Activated effector memory CD4-positive, alpha-beta T cell treated with anti-CD3 and anti-CD28 coated beads, Interleukin-2, amount 50 U/mL, for 16 hours (primary cell): Measurements from ENCODE around the gene FAM184B.

Experiments used
- DNase-seq: peaks from one replicate; pipeline ENCODE4 v3.0.0-alpha.2; 2020

The FAM184B gene

GRCh38 chr4:17624821-17625220 lies 156.6 kb downstream of the FAM184B start:
- no peak for DNase-seq

DNA sequence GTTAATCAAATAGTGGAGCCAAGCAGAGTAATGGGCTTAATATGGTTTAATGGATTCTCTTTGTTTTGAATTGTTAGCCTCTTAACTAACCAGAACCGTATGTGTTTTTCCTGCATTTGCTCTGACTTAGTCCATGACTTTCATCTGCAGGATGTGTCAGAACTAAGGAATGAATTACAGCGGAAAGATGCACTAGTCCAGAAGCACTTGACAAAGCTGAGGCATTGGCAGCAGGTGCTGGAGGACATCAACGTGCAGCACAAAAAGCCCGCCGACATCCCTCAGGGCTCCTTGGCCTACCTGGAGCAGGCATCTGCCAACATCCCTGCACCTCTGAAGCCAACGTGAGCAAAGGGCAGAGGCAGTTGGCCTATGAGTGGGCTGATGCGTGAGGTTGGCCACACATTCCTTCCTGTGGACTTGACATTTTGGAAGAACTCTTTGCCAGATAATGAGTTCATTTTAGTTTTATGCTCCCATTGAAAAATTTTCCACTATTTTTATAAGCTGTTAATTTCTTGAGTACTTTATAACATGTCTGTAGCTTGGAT lies 157.9 kb downstream of the FAM184B start:
- no peak for DNase-seq

DNA sequence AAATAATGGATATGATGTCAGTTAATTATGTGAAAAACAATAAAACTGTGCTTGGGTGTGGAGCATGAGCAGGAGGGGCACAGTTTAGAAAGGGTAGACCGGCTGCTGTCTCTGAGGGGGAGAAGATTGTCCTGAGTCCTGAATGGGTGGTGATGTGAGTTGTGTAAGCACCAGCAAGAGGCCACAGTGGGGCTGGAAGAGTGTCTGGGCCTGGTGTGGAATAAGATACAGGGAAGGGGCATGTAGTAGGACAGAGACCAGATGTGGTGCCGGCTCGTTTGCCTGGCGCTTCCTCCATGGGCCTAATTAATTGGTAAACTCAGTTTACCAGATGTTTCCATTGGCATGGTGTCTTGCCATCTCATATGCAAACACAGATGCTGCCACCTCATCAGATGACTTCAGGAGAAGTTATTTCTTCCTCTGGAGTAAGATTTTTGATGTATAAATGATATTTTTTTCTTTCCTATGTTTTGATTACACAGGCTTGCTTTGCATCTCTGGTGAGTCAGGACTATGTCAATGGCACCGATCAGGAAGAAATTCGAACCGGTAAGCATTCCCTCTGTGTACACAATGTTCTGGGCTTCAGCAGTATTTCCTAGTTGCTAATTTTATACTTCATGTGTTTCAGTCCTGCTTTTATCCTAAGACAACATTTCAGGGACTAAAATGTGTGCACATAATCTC lies 161.9 kb downstream of the FAM184B start:
- no peak for DNase-seq

DNA sequence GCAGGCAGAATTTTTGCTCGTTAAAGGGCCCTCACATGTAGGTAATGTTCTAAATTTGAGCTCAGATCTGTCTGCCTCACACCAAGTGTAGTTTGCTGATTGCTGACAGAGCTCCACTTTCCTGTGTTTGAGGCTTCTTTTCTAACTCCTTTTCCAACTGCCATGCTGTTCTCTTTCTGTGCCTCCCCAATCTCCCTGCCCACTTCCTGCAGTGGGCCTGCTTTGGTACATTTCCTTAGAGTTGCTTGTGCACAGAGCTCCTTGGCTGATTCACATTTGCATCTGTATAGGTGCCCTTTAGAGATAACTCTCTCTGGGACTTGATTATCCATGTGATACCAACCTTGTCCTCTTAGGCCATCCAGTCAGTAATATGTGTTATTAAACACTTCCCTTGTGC lies 162.5 kb downstream of the FAM184B start:
- no peak for DNase-seq

DNA sequence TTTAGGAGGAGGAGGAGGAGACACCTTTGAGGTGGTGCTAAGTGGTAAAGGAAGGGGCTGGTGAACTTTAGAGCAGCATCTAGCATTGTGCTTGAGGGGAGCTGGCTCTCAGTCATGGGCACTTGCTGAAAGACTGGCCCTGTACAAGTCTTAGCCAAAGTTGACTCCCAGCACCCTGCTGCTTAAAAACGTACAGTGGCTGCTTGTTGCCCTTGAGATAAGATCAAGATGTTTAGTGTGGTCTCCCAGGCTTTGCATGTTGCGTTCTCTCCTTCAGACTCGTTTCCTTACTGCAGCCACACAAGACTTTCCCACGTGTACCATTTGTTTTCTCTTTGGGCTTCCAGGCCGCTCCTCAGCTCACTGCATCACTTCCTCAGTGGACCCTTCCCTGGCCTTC lies 165.1 kb downstream of the FAM184B start:
- DNase-seq = no peak

DNA sequence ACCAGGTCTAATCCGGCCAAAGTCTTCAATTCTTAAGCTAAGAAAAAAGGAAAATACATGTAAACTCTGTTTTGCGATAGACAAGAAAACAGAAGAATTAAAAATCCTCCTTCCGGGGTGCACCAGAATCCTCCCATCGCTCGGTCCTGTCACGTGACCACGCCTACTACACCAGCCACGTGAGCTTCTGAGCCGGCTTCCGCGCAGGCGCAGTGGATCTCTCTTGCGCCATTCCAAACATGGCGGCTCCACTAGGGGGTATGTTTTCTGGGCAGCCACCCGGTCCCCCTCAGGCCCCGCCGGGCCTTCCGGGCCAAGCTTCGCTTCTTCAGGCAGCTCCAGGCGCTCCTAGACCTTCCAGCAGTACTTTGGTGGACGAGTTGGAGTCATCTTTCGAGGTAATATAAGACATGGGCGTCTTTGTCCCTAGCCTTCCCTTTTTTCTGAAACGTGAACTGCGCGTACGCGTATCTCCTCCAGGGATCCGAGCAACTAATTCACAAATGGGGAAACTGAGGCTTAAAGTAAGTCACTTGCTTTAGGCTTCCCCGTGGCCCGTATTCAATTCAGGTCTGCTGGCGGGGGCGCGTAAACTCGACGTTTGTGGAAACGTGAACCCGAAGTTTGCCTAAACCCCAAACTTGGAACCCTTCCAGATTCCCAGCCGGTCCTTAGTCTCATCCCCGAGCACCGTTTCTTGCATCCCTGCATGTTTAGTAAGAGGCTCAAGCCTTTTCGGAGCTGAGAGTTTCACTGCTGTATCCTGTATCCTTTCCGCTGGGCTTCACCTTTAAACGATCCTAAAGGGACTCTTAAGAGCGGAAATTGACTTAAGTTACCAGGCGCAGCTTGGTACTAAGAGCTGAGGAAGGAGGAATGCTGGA lies 166.8 kb downstream of the FAM184B start, which contains the start of gene MED28:
Gene MED28, plus strand, starts transcription at position 226 of the 884 bp plus-strand sequence. Its CDS starts 14 bp downstream, at position 240.
- DNase-seq = peak; percentile 98

- DNase-seq = peak; percentile 71
These were observed 167.5 kb downstream of the FAM184B start for GRCh38 chr4:17613761-17614415.

DNA sequence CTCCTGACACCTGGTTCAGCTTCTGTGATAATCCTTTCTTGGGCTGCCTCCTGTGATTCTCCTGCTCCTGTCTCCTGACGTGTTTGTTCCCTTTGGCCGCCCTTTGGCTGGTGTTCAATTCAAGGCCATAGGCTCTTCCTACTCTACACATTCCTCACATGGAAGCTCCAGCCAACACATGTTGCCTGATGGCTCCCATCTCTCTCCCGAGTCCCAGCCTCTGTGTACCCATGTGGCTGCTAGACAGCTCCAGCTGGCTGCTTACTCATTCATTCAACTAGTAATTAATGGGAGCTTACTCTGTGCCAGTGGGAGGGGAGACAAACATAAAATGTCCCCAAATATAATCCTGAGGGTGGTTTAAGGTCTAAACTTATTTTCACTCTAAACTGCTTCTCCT lies 176.2 kb downstream of the FAM184B start:
- DNase-seq = no peak

GRCh38 chr4:17599826-17600225 lies 181.6 kb downstream of the FAM184B start:
- no peak for DNase-seq

DNA sequence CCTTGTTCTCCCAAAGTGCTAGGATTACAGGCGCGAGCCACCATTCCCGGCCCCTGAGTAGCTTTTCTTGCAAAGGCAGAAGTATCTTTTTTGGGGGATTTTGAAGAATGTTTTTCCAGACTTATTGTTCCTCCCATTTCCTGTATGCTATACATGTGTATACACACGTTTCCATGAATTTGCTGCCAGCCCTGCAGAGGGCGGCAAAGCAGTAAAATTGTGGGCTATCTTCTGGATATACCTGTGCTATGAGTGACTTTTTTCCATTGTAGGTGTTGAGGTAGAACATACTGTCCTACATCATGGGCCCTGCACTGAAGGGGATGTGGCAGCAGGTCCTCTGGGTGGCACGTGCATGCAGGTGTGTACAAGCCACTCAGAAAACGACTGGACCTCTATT lies 183.9 kb downstream of the FAM184B start:
- DNase-seq = no peak

GRCh38 chr4:17595471-17596005 lies 185.9 kb downstream of the FAM184B start:
- DNase-seq = no peak

GRCh38 chr4:17589355-17589754 lies 192.1 kb downstream of the FAM184B start:
- no peak for DNase-seq

DNA sequence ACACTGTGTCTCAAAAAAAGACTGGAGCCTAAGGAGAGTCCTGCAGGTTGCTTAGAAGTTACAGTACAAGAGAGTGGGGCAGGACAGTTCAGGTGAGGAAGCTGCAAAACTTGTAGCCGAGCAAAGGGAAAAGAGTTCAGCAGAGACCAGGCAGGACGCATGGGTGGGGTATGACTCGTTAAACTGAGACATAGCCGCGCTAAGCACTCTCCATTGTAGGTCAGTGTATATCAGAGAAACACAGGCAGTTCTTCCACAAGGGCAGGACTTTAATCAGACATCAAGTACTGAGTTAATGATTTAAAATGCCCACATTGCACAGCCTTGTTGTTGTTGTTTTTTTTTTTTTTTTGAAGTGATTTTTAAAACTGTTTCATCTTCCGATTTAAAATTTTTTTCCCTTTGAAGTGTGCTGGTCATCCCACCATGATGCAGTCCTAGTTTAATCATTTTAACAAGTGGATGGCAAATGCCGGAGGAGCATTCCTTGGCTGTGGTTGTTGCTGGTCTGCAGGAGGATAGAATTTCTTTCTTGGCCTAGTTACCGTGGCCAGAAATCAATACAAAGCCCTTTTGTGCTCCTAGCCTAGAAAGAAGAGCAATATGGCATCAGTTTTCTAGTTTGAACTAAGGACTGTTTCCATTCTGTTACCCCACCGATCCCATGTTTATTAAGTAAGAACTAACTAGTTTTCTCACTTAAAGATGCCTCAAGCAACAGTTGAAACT lies 194.2 kb downstream of the FAM184B start:
- DNase-seq = no peak

GRCh38 chr4:17584521-17585213 lies 196.8 kb downstream of the FAM184B start:
- no peak for DNase-seq

- no peak for DNase-seq
These were observed 197.5 kb downstream of the FAM184B start for GRCh38 chr4:17583941-17584340.

GRCh38 chr4:17583276-17583675 lies 198.1 kb downstream of the FAM184B start:
- no peak for DNase-seq

GRCh38 chr4:17580969-17581368 lies 200.5 kb downstream of the FAM184B start:
- DNase-seq = no peak
